Hematopoietic multipotent progenitor cell treated with erythropoietin and hydrocortisone succinate and interleukin-3 and kit ligand, for 8 days (in vitro differentiated cells): ENCODE data around the gene RPS6KA5.

Experiments
- DNase-seq: peaks from one replicate; pipeline ENCODE4 v3.0.0-alpha.2; 2015

Gene RPS6KA5

GRCh38 chr14:90922141-90922540 lies 138.3 kb downstream of the RPS6KA5 start:
- DNase-seq = no peak

- DNase-seq = no peak
Observed at GRCh38 chr14:90911121-90911520, 149.3 kb downstream of the RPS6KA5 start.

DNA sequence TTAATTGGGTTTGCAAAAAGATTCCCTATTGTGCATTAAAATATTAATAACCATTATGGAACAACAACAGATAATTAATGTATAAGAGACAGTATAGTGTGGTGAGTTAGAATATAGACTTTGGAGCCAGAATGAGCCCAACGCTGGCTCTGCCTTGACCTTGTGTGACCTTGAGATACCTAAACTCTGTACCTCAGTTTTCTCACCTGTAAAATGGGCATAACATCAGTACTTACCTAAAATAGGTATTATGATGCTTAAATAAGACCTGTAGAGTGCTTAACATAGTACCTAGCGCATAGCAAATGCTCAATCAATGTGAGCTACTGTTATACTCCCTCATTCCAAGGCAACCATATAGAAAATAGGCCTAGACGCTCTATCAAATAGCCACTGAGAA lies 153.3 kb downstream of the RPS6KA5 start:
- DNase-seq = no peak

DNA sequence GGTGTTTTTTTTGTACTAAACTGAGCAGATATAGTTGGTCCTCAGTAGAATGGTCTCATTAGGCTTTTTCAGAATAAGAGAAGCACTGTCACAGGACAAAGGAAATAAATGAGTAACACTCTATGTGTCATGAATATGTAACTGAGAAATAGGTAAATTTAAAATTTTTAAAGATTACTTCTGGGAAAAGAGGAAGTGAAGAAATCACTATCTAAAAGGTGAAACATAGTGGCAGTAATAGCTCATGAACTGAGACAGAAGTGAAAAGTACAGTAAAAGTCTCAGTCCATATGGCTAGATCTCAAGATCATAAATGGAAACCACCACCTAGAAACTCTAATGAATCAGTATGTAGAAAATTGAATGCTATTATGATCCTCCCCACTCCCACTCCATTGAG lies 154.9 kb downstream of the RPS6KA5 start:
- DNase-seq = no peak

GRCh38 chr14:90903101-90903500 lies 157.3 kb downstream of the RPS6KA5 start:
- DNase-seq = peak; percentile 71

DNA sequence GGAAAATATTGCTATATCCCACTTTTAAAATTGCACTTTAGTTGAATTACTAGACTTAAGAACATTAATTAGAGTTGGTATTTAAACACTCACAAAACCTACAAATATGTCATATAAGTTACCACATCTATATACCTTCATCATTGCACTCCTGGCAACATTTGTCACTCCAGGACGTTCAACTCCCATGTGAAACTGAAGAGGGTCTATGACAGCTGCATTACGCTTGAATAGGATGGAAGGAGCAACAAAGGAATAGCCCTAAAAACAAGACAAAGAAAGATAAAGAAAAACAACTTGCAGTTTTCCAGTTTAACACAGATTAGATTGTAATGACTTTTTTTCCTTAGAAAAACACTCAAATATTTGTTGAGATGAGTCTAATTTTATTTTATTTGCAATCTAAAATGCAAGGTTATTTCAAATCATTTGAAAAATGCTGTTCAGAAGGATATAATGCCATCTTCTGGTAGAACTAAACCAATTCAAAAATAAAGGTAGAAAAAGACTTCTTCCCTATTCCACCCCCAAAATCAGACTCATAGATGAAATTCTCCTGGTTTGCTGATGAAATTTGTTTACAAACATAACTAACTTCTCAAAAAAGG lies 159.9 kb downstream of the RPS6KA5 start:
- no peak for DNase-seq

DNA sequence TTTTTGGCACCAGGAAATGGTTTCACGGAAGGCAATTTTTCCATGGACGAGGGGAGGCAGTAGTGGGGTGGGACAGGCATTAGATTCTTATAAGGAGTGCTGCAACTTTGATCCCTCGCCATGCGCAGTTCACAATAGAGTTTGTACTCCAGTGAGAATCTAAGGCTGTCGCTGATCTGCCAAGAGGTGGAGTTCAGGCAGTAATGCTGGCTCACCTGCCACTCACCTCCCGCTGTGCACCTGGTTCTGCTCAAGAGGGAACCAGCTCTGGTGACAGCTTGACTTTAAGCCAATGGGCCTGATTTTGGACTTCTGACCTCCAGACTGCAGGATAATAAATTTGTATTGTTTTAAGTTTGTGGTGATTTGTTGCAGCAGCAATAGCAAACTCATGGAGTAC lies 163.4 kb downstream of the RPS6KA5 start:
- no peak for DNase-seq

DNA sequence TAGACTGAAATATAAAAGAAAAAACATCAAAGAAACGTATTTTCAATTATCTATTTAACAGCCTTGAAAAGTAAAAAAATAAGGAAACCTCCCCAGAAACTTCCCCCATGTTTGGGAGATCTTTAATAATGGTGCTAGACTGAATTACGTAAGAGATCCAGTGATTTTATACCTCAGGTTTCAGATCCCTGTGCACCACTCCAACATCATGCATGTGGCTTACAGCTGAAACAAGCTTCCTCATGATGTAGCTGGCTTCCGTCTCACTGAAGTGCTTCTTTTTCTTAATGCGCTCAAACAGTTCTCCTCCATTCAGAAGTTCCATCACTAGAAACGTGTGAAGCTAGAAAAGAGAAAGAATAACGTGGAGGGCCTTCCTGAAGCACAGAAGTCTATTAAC lies 166.2 kb downstream of the RPS6KA5 start:
- DNase-seq = no peak

- no peak for DNase-seq
Observed at GRCh38 chr14:90893510-90893909, 166.9 kb downstream of the RPS6KA5 start.

- peak; percentile 82 for DNase-seq
Observed at GRCh38 chr14:90892970-90893369, 167.5 kb downstream of the RPS6KA5 start.

- no peak for DNase-seq
Observed at GRCh38 chr14:90891326-90891725, 169.1 kb downstream of the RPS6KA5 start.

- DNase-seq = no peak
Observed at GRCh38 chr14:90890322-90891020, 170.0 kb downstream of the RPS6KA5 start.

- DNase-seq = no peak
Observed at GRCh38 chr14:90886297-90886815, 174.1 kb downstream of the RPS6KA5 start.

DNA sequence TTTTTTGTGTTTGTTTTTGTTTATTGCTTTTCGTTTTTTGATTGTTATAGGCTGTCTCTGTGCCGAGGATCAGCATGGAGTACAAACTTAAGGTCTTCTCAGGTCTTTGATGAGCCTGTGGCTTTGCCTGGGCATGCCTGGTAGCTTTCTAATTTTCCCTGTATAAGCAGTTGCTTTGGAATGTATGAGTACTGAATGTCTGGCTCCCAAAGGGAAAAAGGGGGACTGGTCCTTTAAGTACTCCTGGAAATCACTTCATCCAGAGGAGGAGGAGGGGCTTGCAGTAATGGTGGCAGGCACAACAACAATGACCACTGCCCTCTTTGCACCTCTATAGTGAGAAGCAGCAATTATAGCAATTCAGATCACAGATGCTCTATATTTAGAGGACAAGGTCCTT lies 176.7 kb downstream of the RPS6KA5 start:
- DNase-seq = no peak

GRCh38 chr14:90883197-90883596 lies 177.2 kb downstream of the RPS6KA5 start:
- DNase-seq = no peak

- DNase-seq = no peak
Observed at GRCh38 chr14:90880282-90880681, 180.2 kb downstream of the RPS6KA5 start.

GRCh38 chr14:90874599-90874998 lies 185.8 kb downstream of the RPS6KA5 start:
- DNase-seq = no peak

DNA sequence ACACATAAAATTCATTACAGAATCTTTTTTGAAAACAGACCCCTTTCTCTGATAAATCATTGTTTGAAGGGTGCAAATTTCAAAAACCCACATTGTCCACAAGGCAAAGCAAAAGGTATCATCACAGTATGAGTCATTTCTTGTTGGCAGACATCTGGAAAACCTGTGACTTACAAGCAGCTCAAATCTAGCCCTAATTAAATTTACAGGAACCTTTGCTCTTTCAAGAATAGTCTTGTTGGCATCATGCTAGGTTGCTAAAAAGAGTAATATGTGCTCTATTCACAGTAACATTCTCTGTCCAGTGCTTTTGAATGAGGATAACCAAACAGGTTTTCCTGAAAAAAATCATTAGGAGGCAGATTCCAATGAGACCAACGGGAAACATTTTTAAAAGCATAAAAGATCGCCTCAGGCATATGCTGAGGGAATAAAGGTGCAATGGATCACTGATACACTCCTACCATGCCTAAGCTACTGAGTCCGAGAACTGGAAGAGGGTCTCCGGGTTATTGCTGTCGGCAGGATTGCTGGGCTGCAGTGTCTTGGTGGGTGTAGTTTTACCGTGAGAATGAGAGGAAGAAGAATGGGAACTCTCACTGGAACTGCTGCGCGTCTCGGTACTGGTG lies 188.7 kb downstream of the RPS6KA5 start:
- no peak for DNase-seq

GRCh38 chr14:90870950-90871604 lies 189.4 kb downstream of the RPS6KA5 start:
- no peak for DNase-seq

- DNase-seq = no peak
Observed at GRCh38 chr14:90867501-90867900, 192.9 kb downstream of the RPS6KA5 start.

- no peak for DNase-seq
Observed at GRCh38 chr14:90866833-90867232, 193.6 kb downstream of the RPS6KA5 start.

DNA sequence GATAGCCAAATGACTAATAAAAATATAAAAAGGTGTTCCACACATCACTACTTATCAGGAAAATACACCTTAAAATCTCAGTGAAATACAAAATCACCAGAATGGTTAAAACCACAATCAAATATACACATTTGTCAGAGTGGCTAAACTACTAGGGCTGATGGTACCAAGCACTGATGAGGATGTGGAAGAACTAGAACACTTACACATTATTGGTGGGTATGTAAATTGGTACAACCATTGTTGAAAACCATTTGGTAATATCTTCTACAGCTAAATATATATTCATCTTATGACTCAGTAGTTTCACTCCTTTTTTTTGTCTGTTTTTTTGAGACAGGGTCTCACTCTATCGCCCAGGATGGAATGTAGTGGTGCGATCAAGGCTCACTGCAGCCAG lies 195.7 kb downstream of the RPS6KA5 start:
- DNase-seq = no peak

DNA sequence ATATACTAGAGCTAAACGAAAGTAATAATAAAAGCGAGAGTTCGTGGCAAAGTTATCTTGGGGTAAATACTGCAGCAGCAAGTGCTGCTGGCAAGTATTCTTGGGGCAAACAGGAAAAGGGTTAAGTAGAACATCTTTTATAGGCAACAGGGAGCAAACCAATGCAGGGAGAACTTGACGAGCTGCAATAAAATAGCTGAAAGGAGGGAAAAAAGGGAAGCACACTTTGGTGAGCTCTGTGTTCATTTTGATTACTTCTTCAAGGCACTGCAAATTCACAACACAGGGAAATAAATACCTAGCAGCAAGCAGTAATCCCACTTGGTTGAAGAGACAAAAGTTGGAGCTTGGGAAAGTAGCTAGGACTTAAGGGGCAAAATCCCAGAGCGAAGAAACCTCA lies 201.9 kb downstream of the RPS6KA5 start:
- no peak for DNase-seq

GRCh38 chr14:90857866-90858265 lies 202.6 kb downstream of the RPS6KA5 start:
- no peak for DNase-seq
